ENCODE measurements around the gene INSC. TPM values are rescaled to one million over a fixed set of nuclear protein-coding genes. Genes with fewer than 3 reads are reported as not detected.

Gene INSC
- total RNA-seq, 4 donors from 2014 or later: 4.4 to 18.8 (median 7.8) TPM

- no peak overlapping the region for H3K4me3 ChIP-seq
- H3K27me3 ChIP-seq: no peaks in the 10 kb centered on the region
- WGBS, 2 donors: 73 to 77% methylated on average over 4 of the region's 4 CpGs
- H3K9me3 ChIP-seq: peaks cover 0 to 5% (median 0%) of the 10 kb centered on the region in 4 donors
- DNase-seq (ENCODE audit: low spot score in 2 of 2): no peak
- peaks cover 0 to 3% (median 0%) of the 10 kb centered on the region in 3 donors for H3K36me3 ChIP-seq
- no peak overlapping the region for H3K27ac ChIP-seq
- H3K4me1 ChIP-seq: no peaks in the 10 kb centered on the region
- TF ChIP-seq EP300 (IDR thresholded peaks at IDR 0.05): no peak
- TF ChIP-seq POLR2A (IDR thresholded peaks at IDR 0.05): no peak
- TF ChIP-seq, protein P1, sequence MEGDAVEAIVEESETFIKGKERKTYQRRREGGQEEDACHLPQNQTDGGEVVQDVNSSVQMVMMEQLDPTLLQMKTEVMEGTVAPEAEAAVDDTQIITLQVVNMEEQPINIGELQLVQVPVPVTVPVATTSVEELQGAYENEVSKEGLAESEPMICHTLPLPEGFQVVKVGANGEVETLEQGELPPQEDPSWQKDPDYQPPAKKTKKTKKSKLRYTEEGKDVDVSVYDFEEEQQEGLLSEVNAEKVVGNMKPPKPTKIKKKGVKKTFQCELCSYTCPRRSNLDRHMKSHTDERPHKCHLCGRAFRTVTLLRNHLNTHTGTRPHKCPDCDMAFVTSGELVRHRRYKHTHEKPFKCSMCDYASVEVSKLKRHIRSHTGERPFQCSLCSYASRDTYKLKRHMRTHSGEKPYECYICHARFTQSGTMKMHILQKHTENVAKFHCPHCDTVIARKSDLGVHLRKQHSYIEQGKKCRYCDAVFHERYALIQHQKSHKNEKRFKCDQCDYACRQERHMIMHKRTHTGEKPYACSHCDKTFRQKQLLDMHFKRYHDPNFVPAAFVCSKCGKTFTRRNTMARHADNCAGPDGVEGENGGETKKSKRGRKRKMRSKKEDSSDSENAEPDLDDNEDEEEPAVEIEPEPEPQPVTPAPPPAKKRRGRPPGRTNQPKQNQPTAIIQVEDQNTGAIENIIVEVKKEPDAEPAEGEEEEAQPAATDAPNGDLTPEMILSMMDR (IDR thresholded peaks at IDR 0.05): no peak
Measured at GRCh38 chr11:15186146-15186545, 71.4 kb downstream of the INSC start.

- peaks cover 0 to 5% (median 0%) of the 10 kb centered on the region in 4 donors for H3K9me3 ChIP-seq
- TF ChIP-seq EP300 (IDR thresholded peaks at IDR 0.05) (no peak), POLR2A (IDR thresholded peaks at IDR 0.05) (no peak)
- TF ChIP-seq, protein P1 (IDR thresholded peaks at IDR 0.05): no peak
- H3K27me3 ChIP-seq: no peaks in the 10 kb centered on the region
- H3K27ac ChIP-seq: no peak overlapping the region
- peaks cover 0 to 13% (median 0%) of the 10 kb centered on the region in 3 donors for H3K36me3 ChIP-seq
- DNase-seq (ENCODE audit: low spot score in 2 of 2): no peak
- peaks cover 0 to 3% (median 0%) of the 10 kb centered on the region in 4 donors for H3K4me1 ChIP-seq
- WGBS, 2 donors: 92 to 94% methylated on average over 1 of the region's 1 CpG
- no peak overlapping the region for H3K4me3 ChIP-seq
Measured at GRCh38 chr11:15189189-15189588, 74.5 kb downstream of the INSC start.

DNA sequence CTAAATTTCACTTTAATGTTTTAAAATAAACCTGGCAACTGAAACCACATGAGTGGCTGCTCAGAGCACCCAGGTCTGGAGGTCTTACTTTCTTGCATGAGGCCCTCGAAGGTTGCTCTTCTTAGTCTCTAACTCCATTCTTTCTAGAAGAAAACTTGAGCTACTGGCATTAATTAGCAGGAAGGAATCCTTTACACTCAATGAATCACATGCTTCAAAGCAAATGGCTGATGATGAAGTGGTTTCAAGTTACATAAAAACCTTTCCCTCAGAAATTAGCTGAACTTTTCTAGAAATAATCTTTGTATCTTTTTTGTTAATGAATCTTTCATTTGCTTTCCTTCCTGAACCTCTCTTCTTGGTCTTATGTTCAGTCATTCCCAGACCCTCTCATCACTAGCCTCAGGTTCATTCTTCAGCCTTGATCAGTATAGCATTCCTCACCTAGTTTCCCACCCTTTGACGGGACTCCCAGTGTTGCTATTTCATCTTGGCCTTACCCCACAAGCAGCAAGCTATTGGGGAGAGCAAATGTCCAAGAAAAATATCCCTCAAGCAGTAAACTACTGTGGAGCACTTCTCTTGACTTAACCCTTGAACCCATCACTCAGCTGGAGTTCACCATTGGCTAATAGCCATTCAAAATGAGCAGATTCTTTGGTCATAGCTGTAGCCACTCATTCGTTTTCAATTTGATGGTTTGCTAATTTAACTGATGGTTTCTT, 75.1 kb downstream of the INSC start:
- no peak overlapping the region for H3K4me3 ChIP-seq
- peaks cover 0 to 13% (median 0%) of the 10 kb centered on the region in 3 donors for H3K36me3 ChIP-seq
- H3K27me3 ChIP-seq: no peaks in the 10 kb centered on the region
- DNase-seq (ENCODE audit: low spot score in 2 of 2): no peak
- no peak overlapping the region for H3K27ac ChIP-seq
- 49 to 50% methylated on average over 3 of the region's 3 CpGs for WGBS, 2 donors
- peaks cover 0 to 6% (median 0%) of the 10 kb centered on the region in 4 donors for H3K4me1 ChIP-seq
- TF ChIP-seq POLR2A (IDR thresholded peaks at IDR 0.05): no peak
- TF ChIP-seq EP300 (IDR thresholded peaks at IDR 0.05): no peak
- TF ChIP-seq, protein P1 (IDR thresholded peaks at IDR 0.05): no peak
- H3K9me3 ChIP-seq: peaks cover 0 to 5% (median 0%) of the 10 kb centered on the region in 4 donors

DNA sequence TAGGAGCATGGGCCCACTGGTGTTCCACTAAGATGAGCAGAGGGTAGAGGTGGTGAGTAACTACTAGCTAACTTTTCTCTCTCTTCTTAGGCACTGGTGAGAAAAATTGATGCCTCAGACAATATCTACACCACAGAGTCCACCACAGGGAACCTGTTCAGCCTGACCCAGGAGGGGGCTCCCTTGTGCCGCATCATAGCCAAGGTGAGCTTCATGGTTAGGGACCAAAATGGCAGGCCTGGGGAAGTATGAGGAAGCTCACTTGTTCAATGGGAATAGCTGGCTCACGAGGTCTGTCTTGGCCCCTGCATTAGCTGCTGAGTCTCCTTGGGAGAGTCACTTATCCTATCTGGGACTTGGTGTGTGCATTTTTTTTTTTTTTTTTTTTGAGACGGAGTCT, 75.9 kb downstream of the INSC start:
- H3K4me1 ChIP-seq: peaks cover 0 to 11% (median 2%) of the 10 kb centered on the region in 4 donors
- no peak for DNase-seq (ENCODE audit: low spot score in 2 of 2)
- no peak overlapping the region for H3K4me3 ChIP-seq
- H3K9me3 ChIP-seq: peaks cover 0 to 5% (median 0%) of the 10 kb centered on the region in 4 donors
- TF ChIP-seq, protein P1 (IDR thresholded peaks at IDR 0.05): no peak
- TF ChIP-seq EP300 (IDR thresholded peaks at IDR 0.05): no peak
- no peak for TF ChIP-seq POLR2A (IDR thresholded peaks at IDR 0.05)
- peaks cover 0 to 13% (median 0%) of the 10 kb centered on the region in 3 donors for H3K36me3 ChIP-seq
- no peaks in the 10 kb centered on the region for H3K27me3 ChIP-seq
- 90 to 97% methylated on average over 3 of the region's 3 CpGs for WGBS, 2 donors
- no peak overlapping the region for H3K27ac ChIP-seq

DNA sequence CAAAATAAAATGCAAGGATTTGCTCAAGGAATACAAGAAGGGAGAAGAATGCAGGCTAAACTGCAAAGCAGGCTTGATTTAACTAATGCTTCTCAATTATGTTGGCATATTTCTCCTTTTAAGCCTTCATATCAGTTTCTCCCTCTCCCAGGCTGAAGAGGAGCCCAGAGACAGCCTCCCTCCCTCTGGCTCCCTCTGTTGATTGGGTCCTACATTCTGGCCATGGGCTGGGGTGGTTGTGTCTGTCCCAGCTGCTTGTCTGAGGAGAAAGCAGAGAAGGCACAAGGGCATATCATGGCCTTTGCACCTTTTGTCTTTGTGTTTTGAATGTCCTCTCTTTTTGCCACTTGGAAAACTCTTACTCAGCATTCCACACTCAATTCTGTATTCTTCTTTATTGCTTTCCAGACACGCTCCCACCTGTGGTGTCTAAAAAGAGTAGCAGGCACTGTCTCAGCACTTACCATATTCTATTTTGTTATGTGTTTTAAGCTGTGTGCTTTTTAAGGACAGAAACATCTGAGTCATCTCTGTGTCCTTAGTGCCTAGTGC, 77.4 kb downstream of the INSC start:
- Histone ChIP-seq H3K27me3 (no peaks in the 10 kb centered on the region), H3K4me3 (no peak overlapping the region), H3K27ac (no peak overlapping the region), H3K9me3 (peaks cover 0 to 5% (median 0%) of the 10 kb centered on the region in 4 donors), H3K36me3 (peaks cover 0 to 13% (median 0%) of the 10 kb centered on the region in 3 donors), H3K4me1 (peaks cover 0 to 20% (median 5%) of the 10 kb centered on the region in 4 donors)
- no peak for TF ChIP-seq EP300 (IDR thresholded peaks at IDR 0.05)
- TF ChIP-seq POLR2A (IDR thresholded peaks at IDR 0.05): no peak
- TF ChIP-seq, protein P1 (IDR thresholded peaks at IDR 0.05): no peak
- 84 to 91% methylated on average over 1 of the region's 1 CpG for whole genome bisulfite sequencing, 2 donors
- DNase-seq (ENCODE audit: low spot score in 2 of 2): no peak

Measured in tibial nerve (tissue), 4 donors.